GM21515 (cell line): ENCODE data around the gene PCSK5.

Experiments
- ATAC-seq: cut with Tn5 transposase; IDR thresholded peaks from one replicate; pipeline ENCODE4 v1.9.1; 2021; ENCODE audit not compliant: unreplicated experiment

The PCSK5 gene

DNA sequence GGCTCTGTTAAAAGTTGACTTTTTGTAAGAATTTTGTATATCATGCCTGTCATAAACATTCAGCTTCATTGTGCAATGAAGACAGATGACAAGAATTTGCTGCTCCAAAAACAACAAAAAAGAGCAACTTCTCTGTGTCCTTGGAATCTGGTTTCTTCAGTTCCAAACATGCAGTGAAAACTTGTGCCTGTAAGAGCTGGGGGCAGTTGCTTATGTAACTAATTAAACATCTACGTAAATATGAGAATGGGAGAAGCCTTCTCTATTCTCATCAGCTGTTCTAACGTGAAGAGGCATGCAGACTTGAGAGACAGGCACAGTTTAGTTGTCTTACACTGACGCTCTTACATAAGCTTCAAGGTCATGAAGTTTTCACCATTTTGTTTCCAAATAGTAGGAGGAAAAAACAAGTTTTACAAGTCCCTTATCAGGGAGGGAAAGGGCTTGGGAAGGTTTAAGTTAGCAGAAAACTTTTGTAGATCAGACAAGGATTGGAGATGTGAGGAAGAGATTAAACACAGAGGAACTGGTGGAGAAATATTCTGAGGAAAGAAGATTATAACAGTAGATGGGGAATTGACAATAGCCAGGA, 333.4 kb downstream of the PCSK5 start:
- no peak for ATAC-seq

GRCh38 chr9:76227156-76227555, 336.7 kb downstream of the PCSK5 start:
- ATAC-seq: no peak

GRCh38 chr9:76231001-76231400, 340.5 kb downstream of the PCSK5 start:
- no peak for ATAC-seq

- no peak for ATAC-seq
These were observed 342.5 kb downstream of the PCSK5 start for GRCh38 chr9:76232861-76233489.

GRCh38 chr9:76240578-76240977, 350.1 kb downstream of the PCSK5 start:
- no peak for ATAC-seq

DNA sequence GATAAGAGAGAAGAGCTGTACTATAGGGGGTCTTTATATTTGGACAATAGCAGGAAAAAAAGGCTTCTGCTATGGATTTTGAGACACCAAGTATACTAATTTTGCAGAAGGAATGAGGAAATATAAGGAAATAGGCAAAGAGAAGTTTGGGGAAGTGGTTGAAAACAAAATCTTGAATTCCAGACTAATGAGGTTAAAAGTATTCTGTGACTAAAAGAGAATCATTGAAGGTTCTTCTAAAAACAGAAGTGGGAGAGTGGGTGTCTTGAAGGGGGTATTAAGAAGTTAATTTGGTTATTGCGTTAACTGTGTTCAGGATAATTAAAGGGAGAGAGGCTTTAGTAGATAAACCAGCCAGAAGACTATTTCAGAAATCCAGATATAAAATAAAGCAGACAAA, 355.0 kb downstream of the PCSK5 start:
- ATAC-seq: no peak

DNA sequence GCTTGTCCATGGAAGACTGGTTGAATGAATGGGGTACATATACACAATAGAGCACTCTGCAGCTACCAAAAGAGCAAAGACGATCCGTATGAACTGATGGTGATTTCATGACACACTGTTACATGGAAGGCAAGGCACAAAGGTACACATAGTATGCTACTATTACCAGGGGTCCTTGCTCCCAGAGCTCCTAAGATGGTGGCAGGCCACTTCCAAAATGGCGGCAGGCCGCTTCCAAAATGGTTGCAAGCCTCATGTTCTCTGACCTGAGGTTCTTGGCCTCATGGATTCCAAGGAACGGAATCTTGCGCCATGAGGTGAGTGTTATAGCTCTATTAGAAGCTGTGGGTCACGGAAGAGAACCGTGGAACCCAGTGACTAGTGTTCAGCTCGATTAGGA, 356.2 kb downstream of the PCSK5 start:
- ATAC-seq: no peak

- ATAC-seq: no peak
These were observed 357.0 kb downstream of the PCSK5 start for GRCh38 chr9:76247426-76247825.

- no peak for ATAC-seq
These were observed 358.8 kb downstream of the PCSK5 start for GRCh38 chr9:76249309-76249708.

DNA sequence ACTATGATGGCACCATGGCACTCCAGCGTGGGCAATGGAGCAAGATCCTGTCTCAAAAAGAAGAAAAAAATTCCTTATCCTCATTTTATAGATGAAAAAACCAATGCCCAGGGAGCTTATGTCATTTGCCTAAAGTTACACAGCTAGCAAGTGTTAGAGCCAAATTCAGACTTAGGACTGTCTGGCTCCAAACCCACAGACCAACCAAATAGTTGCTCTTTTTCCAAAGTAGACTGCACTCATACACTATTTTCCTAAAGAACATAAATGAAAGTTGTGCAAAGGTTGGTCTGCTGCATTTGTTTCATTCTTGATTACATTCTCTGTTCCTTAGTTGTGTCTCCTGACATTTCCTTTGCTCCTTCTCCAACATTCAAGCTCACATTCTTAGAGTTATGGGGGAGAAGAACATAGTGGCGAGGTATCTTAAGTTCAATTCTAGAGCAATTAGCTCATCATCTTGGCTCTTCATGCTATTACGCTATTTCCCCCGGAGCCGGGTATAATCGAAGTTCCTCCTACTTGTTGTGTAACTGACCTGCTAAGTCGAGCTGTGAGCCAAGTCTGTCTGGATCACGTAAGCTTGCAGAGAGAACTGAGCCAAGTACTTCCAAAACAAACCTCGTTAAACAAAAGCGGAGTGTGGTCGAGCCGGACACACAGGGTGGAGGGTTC, 365.4 kb downstream of the PCSK5 start:
- no peak for ATAC-seq

- no peak for ATAC-seq
These were observed 366.8 kb downstream of the PCSK5 start for GRCh38 chr9:76257311-76257710.

- ATAC-seq: no peak
These were observed 376.3 kb downstream of the PCSK5 start for GRCh38 chr9:76266649-76267283.

DNA sequence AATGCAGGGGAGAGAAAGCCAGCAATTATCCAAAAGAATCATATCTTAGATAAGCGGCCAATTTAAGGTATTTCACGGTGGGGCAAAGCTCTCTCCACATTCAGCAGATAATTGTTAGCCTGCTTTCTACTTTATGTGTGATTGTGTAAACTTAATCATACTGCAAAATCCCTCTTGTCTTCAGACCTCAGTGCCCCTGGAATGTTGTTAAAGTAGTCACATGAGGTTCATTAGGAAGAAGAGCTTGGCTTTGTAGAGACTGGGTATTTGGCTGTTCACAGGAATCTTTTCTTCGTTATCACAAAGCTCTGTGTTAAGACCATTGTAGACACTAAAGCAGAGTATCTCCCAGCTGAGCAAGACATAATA, 376.8 kb downstream of the PCSK5 start:
- ATAC-seq: no peak

DNA sequence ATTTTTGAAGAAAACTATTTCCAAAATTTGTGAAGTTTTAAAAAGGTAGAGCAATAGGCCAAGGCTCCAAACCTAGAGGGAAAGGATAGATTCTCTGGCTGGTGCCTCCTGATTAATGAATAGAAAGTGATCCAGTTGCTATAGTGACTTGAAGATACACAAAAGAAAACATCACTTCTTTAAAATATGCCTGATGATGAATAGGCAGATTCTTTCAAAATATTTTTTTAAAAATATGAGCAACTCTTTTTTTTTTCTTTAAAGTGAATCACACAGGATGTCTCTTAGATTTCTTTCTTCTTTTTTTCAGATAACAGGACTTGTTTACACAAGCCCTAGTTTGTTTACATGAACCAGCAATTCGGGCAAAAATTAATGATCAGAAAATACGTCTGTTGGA, 379.3 kb downstream of the PCSK5 start:
- ATAC-seq: no peak

DNA sequence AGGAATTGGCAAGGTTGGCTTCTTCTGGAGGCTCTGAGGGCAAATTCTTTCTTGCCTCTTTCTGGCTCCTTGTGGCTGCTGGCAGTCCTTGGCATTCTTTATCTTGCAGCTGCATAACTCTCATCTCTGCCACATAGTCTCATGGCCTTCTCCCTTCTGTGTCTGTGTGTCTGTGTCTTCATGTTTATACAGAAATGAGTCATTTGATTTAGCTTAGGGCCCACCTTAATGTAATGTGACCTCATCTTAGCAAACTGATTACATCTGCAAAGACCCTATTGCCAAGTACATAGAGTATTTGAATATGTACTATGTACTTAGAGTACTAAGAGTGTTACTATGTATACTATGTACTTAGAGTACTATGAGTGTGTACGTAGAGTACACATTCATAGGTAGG, 381.3 kb downstream of the PCSK5 start:
- no peak for ATAC-seq

DNA sequence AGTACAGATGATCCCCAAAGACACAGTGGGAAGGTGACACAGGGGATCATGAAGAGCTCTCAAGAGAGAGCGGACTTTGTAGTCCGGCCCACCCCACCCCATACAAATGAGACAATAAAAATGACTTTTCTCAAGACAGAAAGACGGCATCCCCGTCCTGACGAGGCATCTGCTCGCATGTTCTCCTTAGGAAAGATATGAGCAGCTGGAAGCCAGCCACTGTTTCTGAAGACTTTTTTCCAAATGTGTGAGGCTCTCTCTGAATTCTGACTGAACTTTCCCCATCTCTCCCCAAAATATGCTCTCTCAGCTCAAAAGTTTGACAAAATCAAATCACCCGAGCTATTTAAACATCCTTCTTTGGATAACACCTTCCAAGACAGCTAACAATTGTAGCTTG, 398.6 kb downstream of the PCSK5 start:
- no peak for ATAC-seq

- no peak for ATAC-seq
These were observed 399.2 kb downstream of the PCSK5 start for GRCh38 chr9:76289703-76290102.

DNA sequence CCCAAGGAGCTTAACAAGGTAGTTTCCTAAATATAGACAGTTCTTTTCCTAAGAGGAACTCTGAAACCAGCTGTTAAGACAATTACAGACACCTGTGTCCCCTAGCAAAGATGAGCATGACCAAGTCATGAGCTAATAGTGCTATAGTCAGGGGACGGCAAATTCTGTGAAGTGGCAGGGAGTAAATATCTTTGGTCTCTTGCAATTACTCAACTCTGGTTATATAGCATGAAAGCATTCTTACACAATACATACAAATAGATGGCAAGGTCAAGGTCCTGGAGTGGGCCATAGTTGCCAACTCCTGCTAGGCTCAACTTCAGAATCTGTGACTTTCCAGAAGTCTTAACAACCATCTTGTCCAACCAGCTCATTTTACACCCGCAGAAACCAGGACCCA, 400.1 kb downstream of the PCSK5 start:
- no peak for ATAC-seq

GRCh38 chr9:76292246-76292645, 401.8 kb downstream of the PCSK5 start:
- ATAC-seq: no peak

GRCh38 chr9:76292658-76293057, 402.2 kb downstream of the PCSK5 start:
- ATAC-seq: no peak

DNA sequence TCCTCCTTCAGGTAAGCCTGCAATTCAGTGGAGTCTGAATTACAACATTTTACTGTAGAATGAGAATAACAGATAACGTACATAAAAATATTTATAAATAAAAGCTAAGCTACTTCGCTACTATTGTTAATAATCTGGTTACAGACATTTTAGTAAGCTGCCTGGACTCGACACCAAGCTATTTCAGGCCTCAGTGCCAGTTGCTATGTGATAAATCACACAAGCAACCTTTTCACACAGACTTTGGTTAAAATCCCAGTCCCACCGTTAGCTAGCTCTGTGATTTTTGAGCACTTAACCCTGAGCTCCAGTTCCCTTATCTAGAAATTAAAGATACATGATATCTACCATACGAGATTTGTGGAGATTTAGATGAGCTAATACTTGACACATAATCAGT, 403.8 kb downstream of the PCSK5 start:
- no peak for ATAC-seq
